ENCODE measurements around the gene PHKA2.

Gene PHKA2

DNA sequence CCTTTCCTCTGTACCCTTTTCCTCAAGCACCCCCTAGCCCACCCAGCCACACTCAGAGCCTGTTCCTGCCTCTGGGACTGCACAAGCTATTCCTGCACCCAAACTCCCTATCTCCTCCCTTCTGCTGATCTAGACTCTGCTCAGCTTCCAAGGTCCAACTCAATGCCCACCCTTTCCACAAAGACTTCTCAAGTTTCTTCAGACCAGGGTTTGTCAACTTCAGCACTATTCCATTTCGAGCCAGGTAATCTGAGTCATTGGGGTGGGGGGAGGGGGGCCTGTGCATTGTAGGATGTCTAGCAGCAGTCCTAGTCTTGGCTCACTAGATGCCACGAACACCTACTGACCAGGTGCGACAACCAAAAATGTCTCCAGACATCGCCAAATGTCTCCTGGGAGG is 37.3 kb downstream of the PHKA2 start:
- CTCF ChIA-PET = no interaction called here
- TF ChIP-seq FOXK2 (IDR thresholded peaks at IDR 0.05) (no peak), LEF1 (IDR thresholded peaks at IDR 0.05; ENCODE audit: borderline replicate concordance) (no peak), HDGF (IDR thresholded peaks at IDR 0.05; ENCODE audit: borderline replicate concordance) (no peak), ELF4 (IDR thresholded peaks at IDR 0.05) (no peak), TARDBP (IDR thresholded peaks at IDR 0.05) (no peak), BHLHE40 (IDR thresholded peaks at IDR 0.05; ENCODE audit: borderline replicate concordance) (no peak), FOXM1 (IDR thresholded peaks at IDR 0.05; ENCODE audit: borderline replicate concordance) (no peak), CTBP1 (IDR thresholded peaks at IDR 0.05; ENCODE audit: borderline replicate concordance) (no peak), NFRKB (IDR thresholded peaks at IDR 0.05) (no peak), ARNT (IDR thresholded peaks at IDR 0.05) (no peak), ZNF384 (IDR thresholded peaks at IDR 0.05) (no peak), L3MBTL2 (conservative IDR thresholded peaks at IDR 0.05) (no peak), SP1 (IDR thresholded peaks at IDR 0.05) (no peak), SUZ12 (IDR thresholded peaks at IDR 0.05) (no peak)
- no peak for DNase-seq (ENCODE audit: extremely low spot score)
- POLR2A ChIA-PET = no interaction called here

DNA sequence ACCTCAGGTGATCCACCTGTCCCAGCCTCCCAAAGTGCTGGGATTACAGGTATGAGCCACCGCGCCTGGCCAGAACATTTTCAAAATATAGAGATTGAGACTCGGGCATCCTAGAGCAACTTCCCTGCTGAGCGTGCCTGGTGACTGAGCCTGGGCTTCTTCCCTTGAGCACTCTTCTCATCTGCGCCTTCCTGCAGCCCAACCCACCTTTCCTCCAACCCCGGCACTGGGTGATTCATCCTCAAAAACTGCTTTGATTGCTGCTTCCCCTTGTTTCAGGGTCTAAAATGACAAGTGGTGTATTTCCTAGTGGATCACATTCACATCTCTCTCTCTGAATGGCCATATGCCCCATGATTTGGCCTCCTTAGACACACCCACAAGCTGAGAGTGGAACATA is 37.8 kb downstream of the PHKA2 start:
- no peak for DNase-seq (ENCODE audit: extremely low spot score)
- ChIA-PET CTCF (no interaction called here), POLR2A (no interaction called here)
- no peak for TF ChIP-seq SP1 (IDR thresholded peaks at IDR 0.05)
- no peak for TF ChIP-seq SUZ12 (IDR thresholded peaks at IDR 0.05)
- no peak for TF ChIP-seq L3MBTL2 (conservative IDR thresholded peaks at IDR 0.05)
- no peak for TF ChIP-seq FOXK2 (IDR thresholded peaks at IDR 0.05)

- DNase-seq (ENCODE audit: extremely low spot score) = no peak
- TF ChIP-seq LEF1 (IDR thresholded peaks at IDR 0.05; ENCODE audit: borderline replicate concordance) = no peak
- TF ChIP-seq FOXM1 (IDR thresholded peaks at IDR 0.05; ENCODE audit: borderline replicate concordance) = no peak
- TF ChIP-seq FOXA1 (IDR thresholded peaks at IDR 0.05) = no peak
- no peak for TF ChIP-seq SUZ12 (IDR thresholded peaks at IDR 0.05)
- TF ChIP-seq ZNF384 (IDR thresholded peaks at IDR 0.05) = no peak
- TF ChIP-seq BHLHE40 (IDR thresholded peaks at IDR 0.05; ENCODE audit: borderline replicate concordance) = no peak
- TF ChIP-seq CTBP1 (IDR thresholded peaks at IDR 0.05; ENCODE audit: borderline replicate concordance) = no peak
- TF ChIP-seq HDGF (IDR thresholded peaks at IDR 0.05; ENCODE audit: borderline replicate concordance) = no peak
- TF ChIP-seq NFRKB (IDR thresholded peaks at IDR 0.05) = no peak
- TF ChIP-seq TARDBP (IDR thresholded peaks at IDR 0.05) = no peak
- no peak for TF ChIP-seq SP1 (IDR thresholded peaks at IDR 0.05)
- TF ChIP-seq PKNOX1 (IDR thresholded peaks at IDR 0.05) = no peak
- TF ChIP-seq FOXK2 (IDR thresholded peaks at IDR 0.05) = no peak
- CTCF ChIA-PET = no interaction called here
- POLR2A ChIA-PET = no interaction called here
Measured at GRCh38 chrX:18945483-18945882, 38.4 kb downstream of the PHKA2 start.

GRCh38 chrX:18944482-18944881 is 39.4 kb downstream of the PHKA2 start:
- ChIA-PET POLR2A (no interaction called here), CTCF (no interaction called here)
- no peak for TF ChIP-seq SUZ12 (IDR thresholded peaks at IDR 0.05)
- no peak for TF ChIP-seq BHLHE40 (IDR thresholded peaks at IDR 0.05; ENCODE audit: borderline replicate concordance)
- DNase-seq (ENCODE audit: extremely low spot score) = no peak

GRCh38 chrX:18941896-18942295 is 42.0 kb downstream of the PHKA2 start:
- TF ChIP-seq ELF4 (IDR thresholded peaks at IDR 0.05) = no peak
- TF ChIP-seq FOXA1 (IDR thresholded peaks at IDR 0.05) = no peak
- no peak for TF ChIP-seq SUZ12 (IDR thresholded peaks at IDR 0.05)
- no peak for TF ChIP-seq SP1 (IDR thresholded peaks at IDR 0.05)
- TF ChIP-seq TARDBP (IDR thresholded peaks at IDR 0.05) = no peak
- TF ChIP-seq ZNF384 (IDR thresholded peaks at IDR 0.05) = no peak
- no peak for TF ChIP-seq BHLHE40 (IDR thresholded peaks at IDR 0.05; ENCODE audit: borderline replicate concordance)
- no peak for TF ChIP-seq LEF1 (IDR thresholded peaks at IDR 0.05; ENCODE audit: borderline replicate concordance)
- no peak for TF ChIP-seq CTBP1 (IDR thresholded peaks at IDR 0.05; ENCODE audit: borderline replicate concordance)
- TF ChIP-seq ARNT (IDR thresholded peaks at IDR 0.05) = no peak
- TF ChIP-seq FOXK2 (IDR thresholded peaks at IDR 0.05) = no peak
- TF ChIP-seq HDGF (IDR thresholded peaks at IDR 0.05; ENCODE audit: borderline replicate concordance) = no peak
- no peak for TF ChIP-seq FOXM1 (IDR thresholded peaks at IDR 0.05; ENCODE audit: borderline replicate concordance)
- TF ChIP-seq NFRKB (IDR thresholded peaks at IDR 0.05) = no peak
- ChIA-PET CTCF (no interaction called here), POLR2A (no interaction called here)
- DNase-seq (ENCODE audit: extremely low spot score) = no peak

DNA sequence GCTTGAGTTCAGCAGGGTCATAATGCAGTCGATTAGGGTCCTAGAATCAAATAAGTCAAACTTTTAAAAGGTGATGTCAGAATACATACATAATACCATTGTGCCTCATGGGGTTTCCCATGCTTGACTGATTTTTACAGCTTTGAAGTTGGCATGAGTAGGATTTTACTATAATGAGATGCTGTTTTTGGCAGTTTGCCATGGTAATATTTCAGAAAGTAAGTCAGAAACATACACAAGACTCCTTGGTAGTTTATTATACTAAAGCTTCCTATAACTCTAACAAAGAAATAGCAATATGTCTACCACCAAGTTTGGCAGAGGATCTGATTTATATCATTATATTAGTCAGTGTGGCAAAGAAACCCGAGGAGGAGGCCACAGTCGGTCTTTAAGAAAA is 45.2 kb downstream of the PHKA2 start:
- TF ChIP-seq CTBP1 (IDR thresholded peaks at IDR 0.05; ENCODE audit: borderline replicate concordance) (peak; percentile 81), L3MBTL2 (conservative IDR thresholded peaks at IDR 0.05) (no peak), FOXM1 (IDR thresholded peaks at IDR 0.05; ENCODE audit: borderline replicate concordance) (no peak), PKNOX1 (IDR thresholded peaks at IDR 0.05) (peak; percentile 82), TARDBP (IDR thresholded peaks at IDR 0.05) (no peak)
- CTCF ChIA-PET = no interaction called here
- POLR2A ChIA-PET = no interaction called here
- peak; percentile 16 for DNase-seq (ENCODE audit: extremely low spot score)

DNA sequence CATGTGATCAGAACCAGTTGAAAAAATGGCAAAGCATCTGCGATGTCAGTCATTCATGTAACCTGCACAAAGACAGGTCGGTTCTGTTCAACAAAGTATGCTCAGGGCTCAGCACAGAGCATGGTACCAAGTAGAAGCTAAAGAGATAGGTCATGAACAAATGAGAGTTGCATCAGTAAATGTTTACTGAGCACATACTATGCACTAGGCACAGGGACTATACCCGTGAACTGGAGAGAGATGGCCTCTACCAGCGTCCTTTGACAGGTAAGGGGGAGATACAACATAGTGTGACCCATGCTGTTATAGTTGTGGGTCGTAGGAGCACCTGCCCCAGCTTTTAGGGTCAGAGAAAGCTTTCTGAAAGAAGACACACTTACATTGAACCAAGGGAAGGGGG is 46.7 kb downstream of the PHKA2 start:
- ChIA-PET POLR2A (interaction anchor here (1.1 kb wide), 1 partner anchor 60 kb away, joined by 3 read pairs; no protein-coding TSS in a partner anchor), CTCF (no interaction called here)
- no peak for DNase-seq (ENCODE audit: extremely low spot score)
- TF ChIP-seq FOXM1 (IDR thresholded peaks at IDR 0.05; ENCODE audit: borderline replicate concordance) = no peak

DNA sequence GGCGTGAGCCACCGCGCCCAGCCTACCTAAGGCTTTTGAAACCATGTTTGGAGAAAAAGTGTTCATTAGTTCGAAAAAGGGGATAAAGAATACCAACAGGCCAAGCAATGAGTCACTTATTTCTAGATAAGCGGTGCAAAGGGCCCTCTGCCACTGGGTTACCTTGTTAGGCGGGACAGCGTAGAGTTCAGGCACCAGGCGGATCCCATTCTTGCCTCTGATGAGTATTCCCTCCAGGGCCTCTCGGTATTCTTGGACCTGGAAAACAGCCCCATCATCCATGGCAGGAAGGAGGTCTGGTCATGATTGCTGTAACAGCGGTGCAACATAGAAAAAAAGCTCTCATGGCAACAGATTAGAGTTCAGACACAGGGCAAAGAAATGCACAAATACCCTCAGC is 48.0 kb downstream of the PHKA2 start:
- POLR2A ChIA-PET = interaction anchor here (1.1 kb wide), 1 partner anchor 59 kb away, joined by 3 read pairs; no protein-coding TSS in a partner anchor
- TF ChIP-seq TARDBP (IDR thresholded peaks at IDR 0.05) (no peak), NFRKB (IDR thresholded peaks at IDR 0.05) (no peak), FOXA1 (IDR thresholded peaks at IDR 0.05) (no peak), CTBP1 (IDR thresholded peaks at IDR 0.05; ENCODE audit: borderline replicate concordance) (no peak), FOXM1 (IDR thresholded peaks at IDR 0.05; ENCODE audit: borderline replicate concordance) (no peak), HDGF (IDR thresholded peaks at IDR 0.05; ENCODE audit: borderline replicate concordance) (no peak), LEF1 (IDR thresholded peaks at IDR 0.05; ENCODE audit: borderline replicate concordance) (no peak), SP1 (IDR thresholded peaks at IDR 0.05) (no peak), L3MBTL2 (conservative IDR thresholded peaks at IDR 0.05) (no peak), ZNF384 (IDR thresholded peaks at IDR 0.05) (no peak), ELF4 (IDR thresholded peaks at IDR 0.05) (no peak), PKNOX1 (IDR thresholded peaks at IDR 0.05) (no peak), ARNT (IDR thresholded peaks at IDR 0.05) (no peak), FOXK2 (IDR thresholded peaks at IDR 0.05) (no peak), BHLHE40 (IDR thresholded peaks at IDR 0.05; ENCODE audit: borderline replicate concordance) (no peak), SUZ12 (IDR thresholded peaks at IDR 0.05) (no peak)
- CTCF ChIA-PET = interaction anchor here (0.6 to 0.7 kb wide), 2 partner anchors 166 to 544 kb away, joined by 3 read pairs; no protein-coding TSS in a partner anchor
- DNase-seq (ENCODE audit: extremely low spot score) = no peak
